ENCODE measurements around the gene GFY.

Gene GFY

DNA sequence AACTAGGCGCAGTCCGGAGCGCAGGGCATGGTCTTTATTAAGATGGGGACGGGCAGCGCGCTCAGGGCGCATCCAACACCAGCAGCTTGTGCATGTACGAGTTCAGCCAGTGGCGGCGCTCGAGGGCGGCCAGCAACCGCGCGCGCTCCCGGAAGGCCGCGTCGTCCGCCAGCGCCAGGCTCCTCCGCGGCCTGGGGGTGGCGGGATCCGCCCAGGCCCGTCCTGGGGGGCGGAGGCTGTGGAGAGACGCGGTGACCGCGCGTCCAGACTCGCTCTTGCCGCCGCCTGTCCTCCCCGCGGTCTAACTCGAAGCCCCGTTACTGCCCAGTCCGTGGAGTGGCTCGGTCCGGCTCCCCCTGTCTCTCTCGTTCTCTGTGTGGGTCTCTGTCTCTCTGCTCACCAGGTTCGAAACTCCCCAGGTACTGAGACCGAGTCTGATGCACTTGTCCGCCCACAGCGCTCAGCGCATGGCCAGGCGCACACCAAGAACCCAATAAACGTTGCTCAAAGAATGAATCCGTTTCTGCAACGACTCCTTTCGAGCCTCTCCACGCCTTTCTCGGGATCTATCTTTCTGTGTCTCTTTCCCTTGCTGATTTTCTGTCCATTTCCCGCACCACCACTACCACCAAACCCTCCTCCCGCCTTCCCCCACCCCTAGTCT lies 2.6 kb upstream of the GFY start:
- DNase-seq (ENCODE audit: low read depth), result peak; percentile 57
- TF ChIP-seq, protein P1, sequence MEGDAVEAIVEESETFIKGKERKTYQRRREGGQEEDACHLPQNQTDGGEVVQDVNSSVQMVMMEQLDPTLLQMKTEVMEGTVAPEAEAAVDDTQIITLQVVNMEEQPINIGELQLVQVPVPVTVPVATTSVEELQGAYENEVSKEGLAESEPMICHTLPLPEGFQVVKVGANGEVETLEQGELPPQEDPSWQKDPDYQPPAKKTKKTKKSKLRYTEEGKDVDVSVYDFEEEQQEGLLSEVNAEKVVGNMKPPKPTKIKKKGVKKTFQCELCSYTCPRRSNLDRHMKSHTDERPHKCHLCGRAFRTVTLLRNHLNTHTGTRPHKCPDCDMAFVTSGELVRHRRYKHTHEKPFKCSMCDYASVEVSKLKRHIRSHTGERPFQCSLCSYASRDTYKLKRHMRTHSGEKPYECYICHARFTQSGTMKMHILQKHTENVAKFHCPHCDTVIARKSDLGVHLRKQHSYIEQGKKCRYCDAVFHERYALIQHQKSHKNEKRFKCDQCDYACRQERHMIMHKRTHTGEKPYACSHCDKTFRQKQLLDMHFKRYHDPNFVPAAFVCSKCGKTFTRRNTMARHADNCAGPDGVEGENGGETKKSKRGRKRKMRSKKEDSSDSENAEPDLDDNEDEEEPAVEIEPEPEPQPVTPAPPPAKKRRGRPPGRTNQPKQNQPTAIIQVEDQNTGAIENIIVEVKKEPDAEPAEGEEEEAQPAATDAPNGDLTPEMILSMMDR (IDR thresholded peaks at IDR 0.05; ENCODE audit: insufficient read depth, low read depth, low read length, missing control alignments), result no peak
- no peak overlapping the region for H3K4me3 ChIP-seq (ENCODE audit: low read length)

DNA sequence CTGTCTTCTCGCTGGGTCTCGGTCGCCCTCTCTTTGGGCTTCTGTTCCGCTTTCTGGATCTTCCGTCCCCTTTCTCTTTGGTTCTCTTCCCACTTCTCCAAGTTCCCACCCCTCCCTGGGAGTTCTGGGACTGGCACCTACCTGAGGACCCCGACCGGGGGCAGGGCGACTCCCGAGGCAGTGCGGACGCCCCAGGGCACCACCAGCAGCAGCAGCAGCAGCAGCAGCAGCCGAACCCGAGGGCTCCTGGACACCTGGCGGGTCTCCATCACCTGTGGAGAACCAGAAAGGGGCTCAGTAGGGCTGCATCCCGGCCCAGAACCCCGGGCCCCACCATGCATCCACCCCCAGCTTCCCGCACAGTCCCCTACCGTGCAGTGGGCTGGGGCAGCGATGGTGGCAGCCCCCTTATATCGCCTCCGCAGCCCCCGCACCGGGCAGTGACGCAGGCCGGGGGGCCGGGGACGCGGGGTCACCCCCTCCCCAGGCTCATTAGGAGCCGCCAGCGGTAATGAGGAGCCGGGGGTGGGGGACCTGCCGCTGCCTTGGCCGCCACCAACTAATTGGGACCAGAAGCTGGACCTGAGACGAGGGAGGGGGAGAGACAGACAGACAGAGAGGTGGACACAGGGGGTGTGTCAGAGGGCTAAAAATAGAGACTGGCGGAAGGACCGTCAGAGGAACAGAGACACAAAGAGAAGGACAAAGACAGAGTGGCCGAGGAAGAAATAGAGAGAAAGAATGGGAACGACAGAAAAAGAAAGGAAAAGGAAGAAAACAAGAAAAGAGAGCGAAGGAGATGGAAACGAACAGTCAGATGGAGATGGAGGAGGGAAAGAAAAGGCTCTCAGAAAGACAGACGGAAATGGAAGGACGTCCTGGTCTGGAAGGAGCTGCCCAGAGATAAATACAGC lies 1.9 kb upstream of the GFY start, which contains the start of gene PTH2:
Gene PTH2, minus strand, starts transcription at position 371 of the 914 bp plus-strand sequence. Its CDS starts 102 bp downstream, at position 269.
- TF ChIP-seq, protein P1 (IDR thresholded peaks at IDR 0.05; ENCODE audit: insufficient read depth, low read depth, low read length, missing control alignments), result no peak
- H3K4me3 ChIP-seq (ENCODE audit: low read length), result no peak within 1 kb of the TSS
- DNase-seq (ENCODE audit: low read depth), result no peak

DNA sequence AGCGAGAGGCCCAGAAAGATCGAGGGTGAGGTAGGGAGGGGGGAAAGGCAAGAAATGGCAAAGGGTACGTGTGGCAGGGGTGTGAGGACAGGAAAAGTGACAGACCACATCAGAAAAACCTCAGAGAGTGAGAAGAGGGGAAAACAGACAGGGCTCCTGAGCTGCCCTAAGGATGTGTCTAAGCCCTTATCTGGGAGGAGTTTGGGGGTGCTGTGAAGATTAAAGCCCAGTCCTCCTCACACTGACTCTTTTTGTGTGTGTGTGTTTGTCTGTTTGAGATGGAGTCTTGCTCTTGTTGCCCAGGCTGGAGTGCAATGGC lies 1.2 kb upstream of the GFY start:
- TF ChIP-seq, protein P1 (IDR thresholded peaks at IDR 0.05; ENCODE audit: insufficient read depth, low read depth, low read length, missing control alignments), result no peak
- H3K4me3 ChIP-seq (ENCODE audit: low read length), result no peak overlapping the region
- DNase-seq (ENCODE audit: low read depth), result no peak

DNA sequence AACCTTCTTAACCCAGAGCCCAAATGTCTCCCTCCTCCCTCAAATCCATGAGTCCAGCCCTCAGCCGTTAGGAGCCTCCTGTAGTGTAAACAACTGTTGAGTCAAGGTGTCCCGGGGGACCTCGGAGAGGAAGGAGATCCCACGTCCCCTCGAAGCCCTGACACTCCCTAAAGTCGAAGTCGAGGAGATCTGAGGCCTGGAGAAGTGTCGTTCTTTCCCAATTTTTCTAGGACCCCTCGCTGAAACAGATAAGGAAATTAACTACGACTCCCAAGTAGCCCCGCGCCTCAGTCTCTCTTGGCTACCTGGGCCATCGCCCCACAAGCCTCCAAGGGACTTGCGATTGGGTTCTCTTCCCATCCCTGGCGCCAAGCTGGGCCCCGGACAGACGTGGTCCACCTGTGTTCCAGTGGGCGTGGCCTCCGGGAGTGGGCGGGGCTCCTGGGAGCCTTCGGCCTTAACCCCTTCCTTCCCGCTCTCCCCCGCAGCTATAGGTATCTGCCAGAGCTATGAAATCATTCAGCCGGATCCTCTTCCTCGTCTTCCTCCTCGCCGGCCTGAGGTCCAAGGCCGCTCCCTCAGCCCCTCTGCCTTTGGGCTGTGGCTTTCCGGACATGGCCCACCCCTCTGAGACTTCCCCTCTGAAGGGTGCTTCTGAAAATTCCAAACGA lies 869 bp downstream of the GFY start:
- TF ChIP-seq, protein P1 (IDR thresholded peaks at IDR 0.05; ENCODE audit: insufficient read depth, low read depth, low read length, missing control alignments), result no peak
- DNase-seq (ENCODE audit: low read depth), result no peak
- no peak overlapping the region for H3K4me3 ChIP-seq (ENCODE audit: low read length)

DNA sequence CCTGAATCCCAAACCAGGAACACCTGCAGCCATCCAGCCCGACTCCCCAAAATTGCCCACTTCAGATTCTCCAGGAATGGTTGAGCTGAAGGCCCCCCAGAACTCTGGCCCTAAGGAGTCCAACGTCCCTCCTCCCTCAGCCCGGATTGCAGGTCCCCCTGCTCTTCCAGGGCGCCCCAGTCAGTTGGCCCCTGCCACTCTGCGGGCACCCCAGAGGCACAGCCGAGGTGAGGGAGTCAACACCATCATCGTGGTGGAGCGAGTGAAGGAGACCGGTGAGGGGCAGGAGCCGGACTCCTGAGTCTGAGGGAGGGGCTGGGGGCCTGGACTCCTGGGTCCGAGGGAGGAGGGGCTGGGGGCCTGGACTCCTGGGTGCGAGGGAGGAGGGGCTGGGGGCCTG lies 2.2 kb downstream of the GFY start:
- no peak overlapping the region for H3K4me3 ChIP-seq (ENCODE audit: low read length)
- no peak for DNase-seq (ENCODE audit: low read depth)
- TF ChIP-seq, protein P1 (IDR thresholded peaks at IDR 0.05; ENCODE audit: insufficient read depth, low read depth, low read length, missing control alignments), result no peak

DNA sequence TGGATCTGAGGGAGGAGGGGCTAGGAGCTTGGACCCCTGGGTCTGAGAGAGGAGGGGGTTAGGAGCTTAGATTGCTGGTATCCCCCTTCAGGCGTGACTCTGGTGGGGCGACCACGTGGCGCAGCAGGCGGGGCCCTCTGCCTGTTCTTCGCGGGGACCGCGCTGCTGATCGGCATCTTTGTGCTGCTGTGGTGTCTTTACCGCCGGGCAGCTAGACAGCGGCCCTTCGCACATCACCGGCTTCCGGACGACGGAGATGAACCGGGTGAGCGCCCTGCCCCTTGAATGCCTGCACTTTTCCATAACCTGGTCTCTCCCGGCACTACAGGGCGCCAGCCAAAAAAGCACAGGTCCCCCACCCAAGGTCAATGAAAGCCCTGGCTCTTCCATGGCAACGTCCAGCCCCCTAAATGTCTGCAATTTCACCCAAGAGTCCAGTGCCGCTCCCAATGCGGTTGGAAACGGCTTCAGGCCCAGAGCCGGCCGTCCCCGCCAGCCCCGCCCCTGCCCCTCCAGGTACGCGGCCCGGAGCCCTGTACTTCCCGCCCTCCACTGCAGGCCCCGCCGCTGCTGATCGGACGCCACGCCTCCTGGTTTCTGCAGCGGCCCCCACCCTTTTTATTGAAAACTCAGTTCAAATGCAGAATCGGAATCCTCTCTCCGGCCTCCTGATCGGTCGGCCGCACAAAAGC lies 2.8 kb downstream of the GFY start:
- no peak overlapping the region for H3K4me3 ChIP-seq (ENCODE audit: low read length)
- TF ChIP-seq, protein P1 (IDR thresholded peaks at IDR 0.05; ENCODE audit: insufficient read depth, low read depth, low read length, missing control alignments), result no peak
- no peak for DNase-seq (ENCODE audit: low read depth)
